LNCAP (cell line): Measurements from ENCODE around the gene SLC2A13.
A peak's percentile ranks its signal among the peaks of the same experiment; 100 is the strongest.

Experiments used
- TF ChIP-seq, protein P1 (sequence below): fragments of 450-650 bp; IDR thresholded peaks from 2 replicates; pipeline ENCODE4 v1.5.1; 2017; ENCODE audit warnings: mild to moderate bottlenecking

Gene SLC2A13

DNA sequence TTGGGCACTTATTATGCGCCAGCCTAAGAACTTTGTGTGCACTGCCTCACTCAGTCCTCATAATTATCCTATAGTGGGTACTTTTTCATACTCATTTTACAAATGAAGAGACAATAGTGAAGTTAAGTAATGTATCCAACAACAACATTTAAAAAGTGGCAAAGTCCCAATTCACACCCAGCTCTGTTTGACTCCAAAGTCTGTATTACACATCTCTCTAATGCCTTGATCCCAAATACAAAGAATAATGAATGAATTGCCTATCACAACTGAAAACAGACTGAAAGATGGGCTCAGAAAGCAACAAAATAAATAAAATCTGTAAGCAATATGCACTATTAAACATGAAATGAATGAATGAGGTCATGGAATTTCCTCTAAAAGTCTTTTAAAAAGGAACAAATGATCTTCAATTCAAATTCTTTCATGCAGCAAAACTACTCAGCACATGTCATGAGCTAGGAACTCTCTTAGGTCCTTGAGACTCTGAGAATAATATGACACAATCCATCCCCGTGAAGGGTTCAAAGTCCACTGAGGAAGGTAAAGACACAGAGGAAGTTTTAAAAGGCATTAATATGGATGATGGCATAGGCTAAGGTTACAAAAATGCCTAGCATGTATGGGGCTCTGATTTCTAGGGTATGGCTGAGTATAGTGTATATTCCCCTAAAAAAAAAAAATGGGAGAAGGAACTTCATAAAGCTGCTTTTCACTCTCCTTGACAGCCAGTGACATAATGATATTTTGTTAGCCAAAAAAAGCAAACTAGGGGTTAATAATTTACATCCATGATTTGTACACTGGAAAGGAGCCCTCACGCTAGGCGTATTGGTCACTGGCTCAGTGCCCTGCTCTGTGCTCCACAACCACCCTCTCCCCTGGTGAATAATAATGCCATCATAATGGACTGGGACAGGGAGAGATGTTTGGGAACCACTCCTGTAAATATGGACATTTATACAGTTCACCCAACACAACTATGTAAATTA lies 103.4 kb downstream of the SLC2A13 start:
- TF ChIP-seq, protein P1, sequence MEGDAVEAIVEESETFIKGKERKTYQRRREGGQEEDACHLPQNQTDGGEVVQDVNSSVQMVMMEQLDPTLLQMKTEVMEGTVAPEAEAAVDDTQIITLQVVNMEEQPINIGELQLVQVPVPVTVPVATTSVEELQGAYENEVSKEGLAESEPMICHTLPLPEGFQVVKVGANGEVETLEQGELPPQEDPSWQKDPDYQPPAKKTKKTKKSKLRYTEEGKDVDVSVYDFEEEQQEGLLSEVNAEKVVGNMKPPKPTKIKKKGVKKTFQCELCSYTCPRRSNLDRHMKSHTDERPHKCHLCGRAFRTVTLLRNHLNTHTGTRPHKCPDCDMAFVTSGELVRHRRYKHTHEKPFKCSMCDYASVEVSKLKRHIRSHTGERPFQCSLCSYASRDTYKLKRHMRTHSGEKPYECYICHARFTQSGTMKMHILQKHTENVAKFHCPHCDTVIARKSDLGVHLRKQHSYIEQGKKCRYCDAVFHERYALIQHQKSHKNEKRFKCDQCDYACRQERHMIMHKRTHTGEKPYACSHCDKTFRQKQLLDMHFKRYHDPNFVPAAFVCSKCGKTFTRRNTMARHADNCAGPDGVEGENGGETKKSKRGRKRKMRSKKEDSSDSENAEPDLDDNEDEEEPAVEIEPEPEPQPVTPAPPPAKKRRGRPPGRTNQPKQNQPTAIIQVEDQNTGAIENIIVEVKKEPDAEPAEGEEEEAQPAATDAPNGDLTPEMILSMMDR = no peak

DNA sequence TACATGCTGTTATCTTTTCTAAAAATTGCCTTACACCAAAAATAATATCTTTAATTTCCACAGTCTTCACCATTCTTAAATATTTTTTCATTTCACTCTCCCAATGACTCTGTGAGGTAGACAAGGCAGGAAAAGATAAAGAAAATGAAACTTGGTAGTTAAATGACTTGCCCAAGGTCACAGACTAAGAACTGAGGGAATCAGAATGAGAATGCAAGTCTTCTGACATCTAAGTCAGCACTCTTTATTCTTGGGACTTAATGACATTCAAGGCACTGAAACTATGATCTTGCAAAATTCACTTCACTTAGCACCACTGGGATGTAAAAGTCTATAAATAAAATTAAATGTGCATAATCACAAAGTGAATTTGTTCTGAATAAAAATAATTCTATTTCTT lies 104.5 kb downstream of the SLC2A13 start:
- TF ChIP-seq, protein P1 = no peak

DNA sequence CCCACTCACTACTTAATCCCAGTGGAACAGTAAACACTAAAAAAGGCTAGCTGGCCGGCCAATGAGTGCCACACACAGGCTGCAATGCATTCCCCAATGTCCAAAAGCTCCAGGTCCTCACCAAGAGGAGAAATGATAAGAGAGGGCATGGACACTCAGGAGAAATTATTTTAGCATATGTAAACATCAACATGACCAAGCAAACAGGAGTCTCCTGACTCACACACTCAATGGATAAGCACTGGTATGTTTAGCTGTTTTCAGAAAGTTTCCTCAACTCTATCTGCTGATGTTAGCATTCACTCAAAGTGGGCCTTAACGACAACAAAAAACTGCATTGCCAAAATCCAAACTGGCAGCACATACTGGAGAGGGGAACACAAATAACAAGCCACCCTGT lies 105.0 kb downstream of the SLC2A13 start:
- TF ChIP-seq, protein P1 = no peak

DNA sequence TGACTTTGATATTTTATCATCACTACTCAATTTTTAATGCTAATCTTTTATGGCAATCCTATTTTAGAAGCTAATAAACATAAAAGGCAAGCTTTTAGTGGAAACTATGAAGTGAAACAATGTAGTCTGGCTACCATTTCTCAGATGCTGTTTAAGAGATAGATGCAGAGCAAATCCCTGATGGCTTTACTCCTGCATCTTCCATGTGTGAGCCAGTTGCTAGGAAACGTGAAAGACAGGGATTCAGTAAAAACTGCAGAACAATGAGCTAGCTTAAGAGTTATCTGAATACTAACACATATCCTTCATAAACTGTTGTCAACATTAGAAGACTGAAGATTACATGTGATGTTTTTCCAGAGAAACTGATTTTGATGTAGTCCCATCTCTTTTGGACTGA lies 112.6 kb downstream of the SLC2A13 start:
- TF ChIP-seq, protein P1 = no peak

DNA sequence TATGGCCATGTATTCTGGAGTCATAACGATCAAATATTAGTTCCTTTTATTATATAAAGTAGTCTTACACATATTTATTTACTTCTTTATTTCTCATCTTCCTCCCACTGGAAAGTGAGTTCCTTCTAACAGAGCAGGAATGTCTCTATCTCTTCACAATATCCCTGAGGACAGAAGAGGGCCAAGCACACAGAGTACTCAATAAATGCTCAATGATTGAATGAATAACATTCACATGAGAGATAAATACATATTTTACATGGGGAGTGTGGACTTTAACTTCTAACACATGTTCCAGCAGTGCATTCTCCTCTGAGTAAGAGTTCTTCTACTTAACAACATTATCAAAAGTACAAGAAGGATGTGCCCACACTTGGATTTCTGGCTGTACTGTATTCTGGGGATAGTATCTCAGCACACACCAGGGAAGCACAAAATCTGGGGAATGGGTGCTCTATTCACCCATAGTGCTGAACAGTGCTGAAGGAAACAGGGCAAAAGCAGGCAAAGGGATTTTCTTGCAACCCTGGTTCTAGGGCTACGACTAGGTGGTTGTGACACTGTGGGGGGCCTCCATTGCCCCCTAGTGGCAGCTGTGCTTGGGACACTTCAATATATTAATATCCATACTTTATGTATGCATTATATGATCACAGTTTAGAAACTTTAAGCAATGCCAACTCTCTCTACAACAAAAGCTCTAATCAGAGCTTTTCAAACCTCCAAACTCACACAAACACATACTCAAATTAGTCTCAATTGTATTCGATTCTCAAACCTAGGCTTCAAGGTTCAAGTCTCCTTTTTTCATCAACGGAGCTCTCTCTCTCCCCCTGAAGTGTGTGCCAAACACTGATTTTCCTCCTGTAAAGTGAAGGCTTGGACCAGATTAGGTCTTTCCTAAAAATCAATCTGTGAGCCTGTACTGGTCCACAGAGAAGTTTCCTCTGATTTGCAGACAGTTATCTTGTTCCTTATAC lies 115.5 kb downstream of the SLC2A13 start:
- TF ChIP-seq, protein P1 = peak; percentile 84

DNA sequence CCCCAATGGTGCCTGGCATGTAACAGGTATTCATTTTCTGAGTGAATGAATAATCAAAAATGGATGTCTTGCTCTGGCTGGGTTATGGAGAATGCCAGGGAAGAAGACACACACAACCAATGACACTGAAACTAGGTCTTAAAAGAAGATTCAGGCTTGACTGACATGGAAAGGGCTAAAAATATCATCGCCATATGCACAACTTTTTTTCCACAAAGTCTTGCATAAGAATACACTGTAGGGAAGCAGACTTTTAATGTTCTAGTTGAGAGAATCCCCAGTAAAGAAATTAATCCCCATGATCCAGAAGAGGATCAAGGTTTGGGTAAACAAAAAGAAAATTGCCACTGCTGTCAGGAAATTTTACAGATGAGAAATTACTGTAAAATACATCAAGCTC lies 116.4 kb downstream of the SLC2A13 start:
- TF ChIP-seq, protein P1 = no peak

DNA sequence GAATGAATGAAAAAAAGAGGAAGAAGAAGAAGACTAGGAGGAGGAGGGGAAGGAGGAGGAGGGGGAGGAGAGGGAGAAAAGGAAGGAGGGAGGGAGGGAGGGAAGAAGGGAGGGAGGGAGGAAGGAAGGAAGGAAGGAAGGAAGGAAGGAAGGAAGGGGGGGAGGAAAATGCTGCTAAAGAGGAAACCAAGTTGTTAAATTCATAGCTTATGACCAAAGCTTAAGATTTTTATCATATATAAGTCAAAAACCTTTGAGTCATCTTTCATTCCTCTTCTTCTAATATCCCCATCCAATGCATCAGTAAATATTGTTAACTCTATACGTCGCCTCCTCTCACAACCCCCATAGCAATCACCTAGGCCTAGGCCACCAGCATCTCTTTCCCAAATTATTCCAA lies 117.3 kb downstream of the SLC2A13 start:
- TF ChIP-seq, protein P1 = no peak
